Stomach (tissue), 4 donors: Measurements from ENCODE around the gene CDH19.

Experiments used
- POLR2AphosphoS5 ChIP-seq, 3 donors: sonication (generic); formaldehyde crosslinking; IDR thresholded peaks; one replicate each; pipeline ENCODE4 v1.6.1; 2016; ENCODE audit warnings: antibody characterized with exemption in 3 of 3
- TF ChIP-seq, protein P1 (sequence below), 7 experiments: fragments of 450-650 bp in 4 of 7; fragments of 200-600 bp in 3 of 7; sonication (generic) in 3 of 7; IDR thresholded peaks; one replicate each; pipeline ENCODE4 v1.5.1; 2016 to 2019; ENCODE audit warnings: antibody characterized with exemption in 7 of 7, control low read depth in 2 of 7, mild to moderate bottlenecking in 1 of 7

DNA sequence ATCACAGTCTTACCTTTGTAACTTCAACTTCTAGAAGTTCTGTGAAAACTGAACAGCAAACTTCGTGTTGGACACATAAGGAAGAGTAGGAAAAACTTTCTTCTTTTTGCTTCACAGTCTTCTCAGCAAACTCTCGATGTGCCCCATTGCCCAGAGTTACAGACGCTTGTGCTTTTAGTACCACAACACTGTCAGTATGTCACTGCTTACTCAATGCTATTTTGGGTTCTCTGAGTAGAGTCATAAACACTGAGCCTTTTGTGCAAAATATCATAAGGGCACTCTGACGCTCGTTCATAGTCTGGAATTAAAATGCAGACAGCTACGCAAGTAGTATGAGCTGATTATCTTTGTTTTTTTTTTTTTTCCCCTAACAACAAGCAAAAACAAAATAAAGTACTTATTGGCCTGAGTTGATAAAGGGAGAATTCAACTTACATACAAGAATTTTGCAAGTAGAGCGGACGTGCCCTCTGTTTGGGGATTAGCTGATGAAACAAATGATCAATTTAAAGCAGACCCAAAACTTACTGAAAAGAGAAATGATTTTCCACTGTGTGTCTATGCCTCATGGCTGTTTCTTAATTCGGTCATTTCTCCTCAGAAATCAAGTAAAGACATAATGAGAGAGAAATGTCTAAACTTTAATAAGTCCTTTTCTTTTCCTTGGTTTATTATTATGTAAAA lies at the start of gene CDH19:
- peak; percentile 3 to 43 (median 36) for TF ChIP-seq POLR2AphosphoS5 (IDR thresholded peaks at IDR 0.05)
- TF ChIP-seq, protein P1, sequence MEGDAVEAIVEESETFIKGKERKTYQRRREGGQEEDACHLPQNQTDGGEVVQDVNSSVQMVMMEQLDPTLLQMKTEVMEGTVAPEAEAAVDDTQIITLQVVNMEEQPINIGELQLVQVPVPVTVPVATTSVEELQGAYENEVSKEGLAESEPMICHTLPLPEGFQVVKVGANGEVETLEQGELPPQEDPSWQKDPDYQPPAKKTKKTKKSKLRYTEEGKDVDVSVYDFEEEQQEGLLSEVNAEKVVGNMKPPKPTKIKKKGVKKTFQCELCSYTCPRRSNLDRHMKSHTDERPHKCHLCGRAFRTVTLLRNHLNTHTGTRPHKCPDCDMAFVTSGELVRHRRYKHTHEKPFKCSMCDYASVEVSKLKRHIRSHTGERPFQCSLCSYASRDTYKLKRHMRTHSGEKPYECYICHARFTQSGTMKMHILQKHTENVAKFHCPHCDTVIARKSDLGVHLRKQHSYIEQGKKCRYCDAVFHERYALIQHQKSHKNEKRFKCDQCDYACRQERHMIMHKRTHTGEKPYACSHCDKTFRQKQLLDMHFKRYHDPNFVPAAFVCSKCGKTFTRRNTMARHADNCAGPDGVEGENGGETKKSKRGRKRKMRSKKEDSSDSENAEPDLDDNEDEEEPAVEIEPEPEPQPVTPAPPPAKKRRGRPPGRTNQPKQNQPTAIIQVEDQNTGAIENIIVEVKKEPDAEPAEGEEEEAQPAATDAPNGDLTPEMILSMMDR (IDR thresholded peaks at IDR 0.05), result no peak
